ENCODE data around the gene CACNB4.

The CACNB4 gene

DNA sequence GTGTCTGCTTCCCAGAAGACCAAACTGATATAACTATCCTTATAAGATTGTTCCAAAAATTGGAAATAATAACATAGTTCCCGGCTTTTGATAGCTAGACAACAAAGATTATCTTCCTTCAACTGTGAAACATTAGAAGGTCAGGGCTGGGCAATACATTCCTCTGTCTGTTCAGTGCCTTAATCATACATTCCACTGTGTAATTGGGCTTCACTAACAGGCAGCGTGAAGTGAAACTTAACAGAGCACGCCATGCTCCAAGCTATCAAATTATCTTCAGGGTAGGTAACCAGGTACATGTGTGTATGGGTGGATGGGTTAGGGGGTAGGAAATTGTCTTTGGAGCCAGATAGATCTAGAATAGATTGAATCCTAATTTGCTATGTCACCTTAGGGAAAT, 247.1 kb downstream of the CACNB4 start:
- TF ChIP-seq EZH2 (IDR thresholded peaks at IDR 0.05; ENCODE audit: borderline replicate concordance, low read length) (no peak), CTCF (IDR thresholded peaks at IDR 0.05; ENCODE audit: low read length) (no peak)
- Histone ChIP-seq H3K9me2 (ENCODE audit: low read depth, low read length) (no peaks in the 10 kb centered on the region), H3K9ac (ENCODE audit: low read length) (no peak overlapping the region), H3K4me3 (ENCODE audit: low read depth, low read length, poor library complexity, severe bottlenecking) (no peak overlapping the region), H3K36me3 (ENCODE audit: insufficient read depth, low read length) (no peaks in the 10 kb centered on the region), H3K27me3 (ENCODE audit: insufficient read depth, low read length) (no peaks in the 10 kb centered on the region), H3K4me2 (ENCODE audit: low read length) (no peak overlapping the region), H3K27ac (ENCODE audit: low read depth, low read length, poor library complexity, severe bottlenecking) (no peak overlapping the region), H3K79me2 (ENCODE audit: insufficient read depth, low read length) (no peaks in the 10 kb centered on the region), H4K20me1 (ENCODE audit: insufficient read depth, low read length) (no peaks in the 10 kb centered on the region), H2AFZ (ENCODE audit: low read length) (no peak overlapping the region), H3K9me3 (ENCODE audit: low read length) (no peaks in the 10 kb centered on the region), H3F3A (ENCODE audit: insufficient read depth, low read length) (no peaks in the 10 kb centered on the region), H3K4me1 (ENCODE audit: insufficient read depth, low read length, severe bottlenecking) (peaks cover 9% of the 10 kb centered on the region)

DNA sequence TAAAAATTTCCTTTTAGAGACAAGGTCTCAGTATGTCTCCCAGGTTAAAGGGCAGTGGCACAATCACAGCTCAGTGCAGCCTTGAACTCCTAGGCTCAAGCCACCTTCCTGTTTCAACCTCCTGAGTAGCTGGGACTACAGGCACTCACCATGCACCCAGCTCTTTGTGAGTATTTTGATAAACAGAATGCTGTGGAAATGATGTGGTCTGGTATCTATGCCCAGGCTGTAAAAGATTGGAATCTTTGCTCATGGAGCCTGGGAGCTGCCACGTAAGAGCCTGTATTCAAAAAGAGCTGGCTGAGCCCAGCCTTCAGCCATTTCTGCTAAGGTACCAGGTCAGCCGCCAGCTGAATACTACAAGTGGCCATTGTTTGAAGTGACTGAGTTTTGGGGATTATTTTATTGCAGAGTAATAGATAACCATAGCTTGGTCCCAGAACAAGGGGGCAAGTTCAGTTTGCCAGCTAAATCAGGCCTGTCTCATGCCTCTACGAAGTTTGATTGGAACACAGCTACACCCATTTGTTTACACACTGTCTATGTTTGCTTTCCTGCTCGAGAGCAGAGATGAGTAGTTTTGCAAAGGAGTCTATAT, 249.3 kb downstream of the CACNB4 start:
- H3K9me2 ChIP-seq (ENCODE audit: low read depth, low read length), result no peaks in the 10 kb centered on the region
- no peaks in the 10 kb centered on the region for H3K36me3 ChIP-seq (ENCODE audit: insufficient read depth, low read length)
- H2AFZ ChIP-seq (ENCODE audit: low read length), result no peak overlapping the region
- H3K9ac ChIP-seq (ENCODE audit: low read length), result no peak overlapping the region
- no peak overlapping the region for H3K4me3 ChIP-seq (ENCODE audit: low read depth, low read length, poor library complexity, severe bottlenecking)
- no peak for TF ChIP-seq CTCF (IDR thresholded peaks at IDR 0.05; ENCODE audit: low read length)
- TF ChIP-seq EZH2 (IDR thresholded peaks at IDR 0.05; ENCODE audit: borderline replicate concordance, low read length), result no peak
- H3K4me2 ChIP-seq (ENCODE audit: low read length), result no peak overlapping the region
- H3K27me3 ChIP-seq (ENCODE audit: insufficient read depth, low read length), result no peaks in the 10 kb centered on the region
- no peaks in the 10 kb centered on the region for H3K9me3 ChIP-seq (ENCODE audit: low read length)
- no peak overlapping the region for H3K27ac ChIP-seq (ENCODE audit: low read depth, low read length, poor library complexity, severe bottlenecking)
- no peaks in the 10 kb centered on the region for H3K79me2 ChIP-seq (ENCODE audit: insufficient read depth, low read length)
- no peaks in the 10 kb centered on the region for H3F3A ChIP-seq (ENCODE audit: insufficient read depth, low read length)
- H3K4me1 ChIP-seq (ENCODE audit: insufficient read depth, low read length, severe bottlenecking), result no peaks in the 10 kb centered on the region
- H4K20me1 ChIP-seq (ENCODE audit: insufficient read depth, low read length), result no peaks in the 10 kb centered on the region

GRCh38 chr2:151845884-151846283, 253.0 kb downstream of the CACNB4 start:
- H3K27me3 ChIP-seq (ENCODE audit: insufficient read depth, low read length), result no peaks in the 10 kb centered on the region
- no peaks in the 10 kb centered on the region for H3F3A ChIP-seq (ENCODE audit: insufficient read depth, low read length)
- no peak overlapping the region for H3K4me3 ChIP-seq (ENCODE audit: low read depth, low read length, poor library complexity, severe bottlenecking)
- H3K9ac ChIP-seq (ENCODE audit: low read length), result no peak overlapping the region
- H3K9me2 ChIP-seq (ENCODE audit: low read depth, low read length), result no peaks in the 10 kb centered on the region
- no peaks in the 10 kb centered on the region for H3K9me3 ChIP-seq (ENCODE audit: low read length)
- no peak overlapping the region for H3K27ac ChIP-seq (ENCODE audit: low read depth, low read length, poor library complexity, severe bottlenecking)
- H4K20me1 ChIP-seq (ENCODE audit: insufficient read depth, low read length), result no peaks in the 10 kb centered on the region
- no peak overlapping the region for H3K4me2 ChIP-seq (ENCODE audit: low read length)
- no peak overlapping the region for H2AFZ ChIP-seq (ENCODE audit: low read length)
- no peaks in the 10 kb centered on the region for H3K79me2 ChIP-seq (ENCODE audit: insufficient read depth, low read length)
- H3K4me1 ChIP-seq (ENCODE audit: insufficient read depth, low read length, severe bottlenecking), result no peaks in the 10 kb centered on the region
- no peaks in the 10 kb centered on the region for H3K36me3 ChIP-seq (ENCODE audit: insufficient read depth, low read length)
- no peak for TF ChIP-seq CTCF (IDR thresholded peaks at IDR 0.05; ENCODE audit: low read length)
- TF ChIP-seq EZH2 (IDR thresholded peaks at IDR 0.05; ENCODE audit: borderline replicate concordance, low read length), result no peak
